Ectodermal cell (in vitro differentiated cells): ENCODE measurements around the gene METRN.

Experiments
- H3K27ac ChIP-seq: 2 replicates; pipeline ENCODE4 v1.7.0; 2013; ENCODE audit warnings: mild to moderate bottlenecking, low read depth, low read length; ENCODE audit not compliant: insufficient read depth, poor library complexity, severe bottlenecking
- H3K27me3 ChIP-seq: 2 replicates; pipeline ENCODE4 v1.7.0; 2013; ENCODE audit warnings: mild to moderate bottlenecking, low read length; ENCODE audit not compliant: insufficient read depth, control insufficient read depth, poor library complexity, severe bottlenecking
- H3K36me3 ChIP-seq: one replicate; pipeline ENCODE4 v1.7.0; 2013; ENCODE audit warnings: low read length; ENCODE audit not compliant: control insufficient read depth, insufficient read depth
- H3K4me1 ChIP-seq: one replicate; pipeline ENCODE4 v1.7.0; 2013; ENCODE audit warnings: low read length; ENCODE audit not compliant: control insufficient read depth, insufficient read depth
- H3K4me3 ChIP-seq: 2 replicates; pipeline ENCODE4 v1.7.0; 2013; ENCODE audit warnings: low read depth, low read length, control low read depth; ENCODE audit not compliant: insufficient read depth
- H3K9me3 ChIP-seq: 2 replicates; pipeline ENCODE4 v1.7.0; 2013; ENCODE audit warnings: mild to moderate bottlenecking, low read length, moderate library complexity; ENCODE audit not compliant: control insufficient read depth
- WGBS, 2 experiments: methylation state at CpG; one replicate each; pipeline ENCODE4 v1.1.7; 2013; ENCODE audit warnings: missing lambda C conversion rate in 2 of 2; 5-methylcytosine and 5-hydroxymethylcytosine counted together

Gene METRN

GRCh38 chr16:672371-672770, 42.5 kb upstream of the METRN start:
- H3K4me3 ChIP-seq, result no peak overlapping the region
- peaks cover 12% of the 10 kb centered on the region for H3K27me3 ChIP-seq
- H3K27ac ChIP-seq, result no peak overlapping the region
- H3K4me1 ChIP-seq, result peaks cover 13% of the 10 kb centered on the region
- WGBS, 2 experiments, result 96 to 97% methylated on average over 19 of the region's 19 CpGs
- H3K9me3 ChIP-seq, result no peaks in the 10 kb centered on the region
- peaks cover 34% of the 10 kb centered on the region for H3K36me3 ChIP-seq

GRCh38 chr16:672851-673250, 42.1 kb upstream of the METRN start:
- 94 to 96% methylated on average over 21 of the region's 21 CpGs for WGBS, 2 experiments
- peaks cover 12% of the 10 kb centered on the region for H3K27me3 ChIP-seq
- H3K4me3 ChIP-seq, result no peak overlapping the region
- H3K36me3 ChIP-seq, result peaks cover 34% of the 10 kb centered on the region
- peaks cover 13% of the 10 kb centered on the region for H3K4me1 ChIP-seq
- no peaks in the 10 kb centered on the region for H3K9me3 ChIP-seq
- no peak overlapping the region for H3K27ac ChIP-seq

GRCh38 chr16:673399-673991, 41.4 kb upstream of the METRN start:
- Histone ChIP-seq H3K27ac (no peak overlapping the region), H3K27me3 (peaks cover 12% of the 10 kb centered on the region), H3K9me3 (no peaks in the 10 kb centered on the region), H3K4me1 (peaks cover 13% of the 10 kb centered on the region), H3K4me3 (no peak overlapping the region), H3K36me3 (peaks cover 34% of the 10 kb centered on the region)
- 95% methylated on average over 18 of the region's 18 CpGs for WGBS, 2 experiments

GRCh38 chr16:674214-674881, 40.6 kb upstream of the METRN start:
- no peak overlapping the region for H3K4me3 ChIP-seq
- 90 to 92% methylated on average over 22 of the region's 22 CpGs for WGBS, 2 experiments
- no peaks in the 10 kb centered on the region for H3K9me3 ChIP-seq
- H3K27ac ChIP-seq, result no peak overlapping the region
- peaks cover 34% of the 10 kb centered on the region for H3K36me3 ChIP-seq
- peaks cover 8% of the 10 kb centered on the region for H3K4me1 ChIP-seq
- peaks cover 12% of the 10 kb centered on the region for H3K27me3 ChIP-seq

DNA sequence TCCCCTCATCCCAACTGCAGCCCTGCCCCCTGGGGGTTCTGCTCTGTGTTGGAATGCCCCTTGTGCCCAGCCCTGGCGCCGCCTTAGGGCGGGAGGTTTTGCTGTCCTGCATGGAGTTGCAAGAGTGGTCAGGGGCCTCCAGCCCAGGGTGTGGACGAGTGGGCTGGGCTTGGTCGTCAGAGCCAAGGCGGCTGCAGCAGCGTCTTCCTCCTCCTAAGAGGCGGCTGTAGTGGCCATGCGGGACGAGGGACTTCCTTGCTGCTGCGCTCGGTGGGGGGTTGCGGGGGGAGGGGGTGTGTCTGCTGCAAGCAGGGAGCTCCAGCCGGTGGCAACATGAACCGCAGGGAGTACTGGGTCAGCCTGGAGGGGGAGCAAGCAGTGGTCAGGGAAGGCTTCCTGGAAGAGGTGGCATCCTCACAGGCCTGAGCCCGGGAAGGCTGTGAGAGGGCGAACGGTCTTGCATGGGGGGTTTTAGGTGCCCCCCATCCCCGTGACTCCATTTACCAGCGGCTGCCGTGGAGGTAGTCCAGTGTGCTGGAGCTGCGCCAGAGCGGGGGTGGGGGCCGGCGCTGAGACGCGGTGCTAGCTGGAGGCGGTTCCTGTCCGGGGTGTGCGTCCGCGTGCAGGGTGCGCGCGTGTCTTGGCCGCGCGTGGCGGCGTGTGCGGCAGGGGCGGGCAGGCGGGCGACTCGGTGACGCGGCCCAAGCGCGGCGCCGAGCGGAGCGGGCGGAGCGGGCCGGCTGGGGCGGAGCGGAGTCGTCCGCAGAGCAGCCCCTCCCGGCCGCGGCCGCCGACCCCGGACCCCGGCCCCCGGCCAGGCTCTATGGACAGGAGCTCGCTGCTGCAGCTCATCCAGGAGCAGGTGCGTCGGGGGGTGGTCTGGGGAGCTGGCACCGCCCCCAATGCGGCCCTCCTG, 39.7 kb upstream of the METRN start, which contains the start of gene RHBDL1:
Gene RHBDL1 (plus strand): TSS at position 704 of the 916 bp plus-strand sequence. CDS start 120 bp downstream, at position 824.
- 5% methylated on average over 73 of the region's 73 CpGs for WGBS, 2 experiments
- Histone ChIP-seq H3K4me3 (peak within 1 kb of the TSS; percentile 26), H3K27ac (no peak within 1 kb of the TSS)

GRCh38 chr16:675884-676564, 38.9 kb upstream of the METRN start:
- WGBS, 2 experiments, result 64 to 67% methylated on average over 24 to 25 of the region's 25 CpGs
- Histone ChIP-seq H3K4me3 (peak overlapping the region; percentile 26), H3K36me3 (peaks cover 18% of the 10 kb centered on the region), H3K9me3 (no peaks in the 10 kb centered on the region), H3K27ac (no peak overlapping the region), H3K27me3 (peaks cover 12% of the 10 kb centered on the region), H3K4me1 (peaks cover 9% of the 10 kb centered on the region)

More for the DNA sequence above, 39.7 kb upstream of the METRN start, which contains the start of gene RHBDL1:
- H3K27me3 ChIP-seq, result peaks cover 12% of the 10 kb centered on the region
- H3K36me3 ChIP-seq, result peaks cover 26% of the 10 kb centered on the region
- H3K9me3 ChIP-seq, result no peaks in the 10 kb centered on the region
- peaks cover 8% of the 10 kb centered on the region for H3K4me1 ChIP-seq

- Histone ChIP-seq H3K9me3 (no peaks in the 10 kb centered on the region), H3K36me3 (peaks cover 15% of the 10 kb centered on the region), H3K27ac (no peak overlapping the region), H3K4me1 (peaks cover 14% of the 10 kb centered on the region), H3K27me3 (peaks cover 12% of the 10 kb centered on the region), H3K4me3 (no peak overlapping the region)
- WGBS, 2 experiments, result 95 to 96% methylated on average over 21 of the region's 21 CpGs
These were observed 38.4 kb upstream of the METRN start for GRCh38 chr16:676565-676902.

GRCh38 chr16:676913-677312, 38.0 kb upstream of the METRN start:
- Histone ChIP-seq H3K4me3 (no peak overlapping the region), H3K9me3 (no peaks in the 10 kb centered on the region), H3K27me3 (peaks cover 12% of the 10 kb centered on the region), H3K4me1 (peaks cover 14% of the 10 kb centered on the region), H3K27ac (no peak overlapping the region), H3K36me3 (peaks cover 15% of the 10 kb centered on the region)
- WGBS, 2 experiments, result 93 to 94% methylated on average over 23 of the region's 23 CpGs

DNA sequence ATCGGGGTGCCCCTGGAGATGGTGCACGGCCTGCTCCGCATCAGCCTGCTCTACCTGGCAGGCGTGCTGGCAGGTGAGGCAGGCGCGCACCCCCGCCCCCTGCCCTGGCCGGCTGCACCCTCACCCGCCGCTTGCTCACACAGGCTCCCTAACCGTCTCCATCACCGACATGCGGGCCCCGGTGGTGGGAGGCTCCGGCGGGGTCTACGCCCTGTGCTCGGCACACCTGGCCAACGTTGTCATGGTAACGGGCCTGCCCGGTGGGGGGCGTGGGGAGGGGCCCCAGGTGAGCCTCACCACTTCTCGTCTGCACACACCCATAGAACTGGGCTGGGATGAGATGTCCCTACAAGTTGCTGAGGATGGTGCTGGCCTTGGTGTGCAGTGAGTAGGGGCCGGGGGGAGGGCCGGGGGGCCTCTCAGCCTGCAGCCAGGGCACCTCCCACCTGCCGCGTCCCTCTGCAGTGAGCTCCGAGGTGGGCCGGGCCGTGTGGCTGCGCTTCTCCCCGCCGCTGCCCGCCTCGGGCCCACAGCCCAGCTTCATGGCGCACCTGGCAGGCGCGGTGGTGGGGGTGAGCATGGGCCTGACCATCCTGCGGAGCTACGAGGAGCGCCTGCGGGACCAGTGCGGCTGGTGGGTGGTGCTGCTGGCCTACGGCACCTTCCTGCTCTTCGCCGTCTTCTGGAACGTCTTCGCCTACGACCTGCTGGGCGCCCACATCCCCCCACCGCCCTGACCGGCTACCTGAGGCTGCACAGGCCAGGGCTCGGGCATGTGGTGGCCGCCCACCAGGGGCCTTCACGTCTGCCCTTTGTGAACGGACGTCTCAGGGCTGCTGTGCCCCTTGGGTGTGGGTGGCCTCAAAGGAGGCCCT, 37.4 kb upstream of the METRN start:
- Histone ChIP-seq H3K36me3 (peaks cover 16% of the 10 kb centered on the region), H3K4me1 (peaks cover 14% of the 10 kb centered on the region), H3K4me3 (no peak overlapping the region), H3K27ac (no peak overlapping the region), H3K27me3 (peaks cover 12% of the 10 kb centered on the region), H3K9me3 (no peaks in the 10 kb centered on the region)
- WGBS, 2 experiments, result 91 to 92% methylated on average over 57 of the region's 57 CpGs
